Adipocyte (in vitro differentiated cells): ENCODE measurements around the gene OBSL1.
A peak's percentile ranks its signal among the peaks of the same experiment; 100 is the strongest.

Experiments
- DNase-seq: peaks from one replicate; pipeline ENCODE4 v3.0.0-alpha.2; 2015; ENCODE audit warnings: low read depth
- H3K27me3 ChIP-seq: replicated peaks from 2 replicates; pipeline ENCODE4 v1.7.0; 2013; ENCODE audit warnings: mild to moderate bottlenecking, low read length, moderate library complexity; ENCODE audit not compliant: control insufficient read depth, insufficient read depth
- H3K36me3 ChIP-seq: 2 replicates; pipeline ENCODE4 v1.7.0; 2013; ENCODE audit warnings: low read length, mild to moderate bottlenecking, moderate library complexity; ENCODE audit not compliant: control insufficient read depth, insufficient read depth, severe bottlenecking
- H3K4me1 ChIP-seq: 2 replicates; pipeline ENCODE4 v1.7.0; 2013; ENCODE audit warnings: mild to moderate bottlenecking, low read length, moderate library complexity; ENCODE audit not compliant: control insufficient read depth, insufficient read depth
- H3K4me3 ChIP-seq: 2 replicates; pipeline ENCODE4 v1.7.0; 2013; ENCODE audit warnings: mild to moderate bottlenecking, low read length, moderate library complexity
- H3K9ac ChIP-seq: 2 replicates; pipeline ENCODE4 v1.7.0; 2013; ENCODE audit warnings: mild to moderate bottlenecking, low read length, moderate library complexity
- H3K9me3 ChIP-seq: 2 replicates; pipeline ENCODE4 v1.7.0; 2013; ENCODE audit warnings: mild to moderate bottlenecking, low read length, moderate library complexity; ENCODE audit not compliant: control insufficient read depth

The OBSL1 gene

GRCh38 chr2:219554350-219554749 is 17.0 kb downstream of the OBSL1 start:
- Histone ChIP-seq H3K9me3 (no peaks in the 10 kb centered on the region), H3K4me1 (peaks cover 16% of the 10 kb centered on the region), H3K4me3 (no peak overlapping the region), H3K9ac (no peak overlapping the region), H3K27me3 (no peaks in the 10 kb centered on the region), H3K36me3 (no peaks in the 10 kb centered on the region)
- no peak for DNase-seq

DNA sequence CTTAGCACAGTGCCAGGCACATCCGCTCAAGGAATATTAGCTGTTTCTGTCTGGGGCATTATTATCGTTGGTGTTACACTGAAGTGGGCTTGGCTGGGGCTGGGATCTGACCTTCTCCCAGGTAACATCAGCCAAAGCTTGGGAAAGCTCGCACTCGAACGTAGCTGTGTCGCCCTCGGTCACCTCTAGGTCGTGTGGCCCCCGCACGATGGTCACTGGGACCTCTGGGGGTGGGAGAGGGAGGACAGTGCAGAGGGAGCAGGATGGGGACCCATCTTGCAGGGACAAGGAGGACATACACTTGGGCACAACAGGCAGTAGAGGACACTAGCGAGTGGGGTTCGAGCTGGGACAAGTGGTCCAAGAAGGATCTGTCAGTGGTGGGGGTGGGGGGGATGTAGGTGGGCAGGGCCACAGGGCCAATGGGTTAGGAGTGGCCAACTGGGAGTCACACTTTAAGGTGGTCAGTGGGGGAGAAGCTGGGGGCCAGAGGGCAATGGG is 17.8 kb downstream of the OBSL1 start:
- Histone ChIP-seq H3K9ac (peak overlapping the region; percentile 45), H3K4me3 (no peak overlapping the region), H3K9me3 (no peaks in the 10 kb centered on the region), H3K36me3 (no peaks in the 10 kb centered on the region), H3K27me3 (no peaks in the 10 kb centered on the region), H3K4me1 (peaks cover 13% of the 10 kb centered on the region)
- DNase-seq = no peak

DNA sequence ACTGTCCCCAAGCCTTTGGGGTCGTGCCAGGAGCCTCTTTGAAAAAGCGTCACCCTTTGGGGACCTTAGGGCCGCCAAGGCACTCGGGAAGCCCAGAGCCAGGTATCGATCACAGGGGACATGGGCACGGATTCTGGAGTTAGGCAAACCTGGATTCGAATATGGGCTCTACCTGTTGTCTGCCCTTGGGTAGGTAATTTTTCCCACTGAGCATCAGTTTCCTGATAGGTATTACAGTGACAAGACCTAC is 18.2 kb downstream of the OBSL1 start:
- Histone ChIP-seq H3K4me1 (peaks cover 13% of the 10 kb centered on the region), H3K4me3 (peak overlapping the region; percentile 81), H3K9ac (peak overlapping the region; percentile 45), H3K27me3 (no peaks in the 10 kb centered on the region), H3K9me3 (no peaks in the 10 kb centered on the region), H3K36me3 (no peaks in the 10 kb centered on the region)
- no peak for DNase-seq

DNA sequence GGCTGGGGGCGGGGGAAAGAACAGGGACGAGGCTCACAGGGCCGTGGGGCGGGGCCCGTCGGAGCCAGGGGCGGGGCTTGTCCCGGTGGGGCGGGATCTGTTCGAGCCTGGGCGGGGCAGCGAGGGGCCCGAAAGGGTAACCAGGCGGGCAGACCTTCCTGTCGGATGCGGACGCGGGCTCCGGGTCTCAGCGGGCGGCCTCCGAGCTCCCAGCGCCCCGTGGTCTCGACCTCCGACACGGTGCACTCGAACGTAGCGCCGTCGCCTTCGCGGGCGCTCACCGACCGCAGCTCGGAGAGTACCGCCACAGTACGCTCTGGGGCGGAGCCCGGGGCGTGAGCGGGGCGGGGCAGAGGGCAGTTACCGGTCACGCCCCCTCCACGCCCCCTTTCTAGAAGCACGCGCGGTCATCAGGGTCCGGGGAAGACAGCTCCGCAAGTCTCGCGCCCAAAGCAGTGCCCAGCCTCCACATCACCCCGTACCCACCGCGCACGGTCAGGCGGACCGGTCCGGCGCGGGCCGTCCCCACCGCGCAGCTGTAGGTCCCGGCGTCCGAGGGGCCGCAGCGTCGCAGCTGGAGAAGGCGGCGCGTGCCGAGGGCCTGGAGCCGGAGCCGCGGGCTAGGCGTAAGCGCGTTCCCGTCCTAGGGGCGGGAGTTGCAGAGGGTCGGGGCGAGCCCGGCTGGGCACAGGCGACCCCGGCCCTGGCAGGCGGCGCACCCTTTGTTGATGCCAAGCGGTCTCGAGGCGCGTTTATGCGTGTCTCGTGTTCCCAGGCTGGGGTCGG is 18.8 kb downstream of the OBSL1 start:
- peak overlapping the region; percentile 64 for H3K9ac ChIP-seq
- no peaks in the 10 kb centered on the region for H3K27me3 ChIP-seq
- no peaks in the 10 kb centered on the region for H3K36me3 ChIP-seq
- H3K4me3 ChIP-seq = peak overlapping the region; percentile 81
- peaks cover 13% of the 10 kb centered on the region for H3K4me1 ChIP-seq
- DNase-seq = peak; percentile 93
- no peaks in the 10 kb centered on the region for H3K9me3 ChIP-seq

- Histone ChIP-seq H3K9me3 (no peaks in the 10 kb centered on the region), H3K4me1 (peaks cover 13% of the 10 kb centered on the region), H3K4me3 (peak overlapping the region; percentile 81), H3K9ac (peak overlapping the region; percentile 64), H3K36me3 (no peaks in the 10 kb centered on the region), H3K27me3 (no peaks in the 10 kb centered on the region)
- peak; percentile 43 for DNase-seq
These were observed 19.6 kb downstream of the OBSL1 start for GRCh38 chr2:219551441-219552381.

GRCh38 chr2:219549619-219550018 is 21.7 kb downstream of the OBSL1 start:
- Histone ChIP-seq H3K4me3 (no peak overlapping the region), H3K27me3 (no peaks in the 10 kb centered on the region), H3K9ac (no peak overlapping the region), H3K36me3 (no peaks in the 10 kb centered on the region), H3K4me1 (peaks cover 14% of the 10 kb centered on the region), H3K9me3 (no peaks in the 10 kb centered on the region)
- DNase-seq = no peak

- H3K9me3 ChIP-seq = no peaks in the 10 kb centered on the region
- no peak for DNase-seq
- H3K9ac ChIP-seq = no peak overlapping the region
- H3K4me3 ChIP-seq = no peak overlapping the region
- H3K36me3 ChIP-seq = no peaks in the 10 kb centered on the region
- peaks cover 19% of the 10 kb centered on the region for H3K4me1 ChIP-seq
- no peaks in the 10 kb centered on the region for H3K27me3 ChIP-seq
These were observed 22.3 kb downstream of the OBSL1 start for GRCh38 chr2:219548990-219549389.

- Histone ChIP-seq H3K9me3 (no peaks in the 10 kb centered on the region), H3K36me3 (no peaks in the 10 kb centered on the region), H3K9ac (no peak overlapping the region), H3K4me1 (peaks cover 12% of the 10 kb centered on the region), H3K4me3 (no peak overlapping the region), H3K27me3 (no peaks in the 10 kb centered on the region)
- no peak for DNase-seq
These were observed 23.7 kb downstream of the OBSL1 start for GRCh38 chr2:219547621-219548020.

DNA sequence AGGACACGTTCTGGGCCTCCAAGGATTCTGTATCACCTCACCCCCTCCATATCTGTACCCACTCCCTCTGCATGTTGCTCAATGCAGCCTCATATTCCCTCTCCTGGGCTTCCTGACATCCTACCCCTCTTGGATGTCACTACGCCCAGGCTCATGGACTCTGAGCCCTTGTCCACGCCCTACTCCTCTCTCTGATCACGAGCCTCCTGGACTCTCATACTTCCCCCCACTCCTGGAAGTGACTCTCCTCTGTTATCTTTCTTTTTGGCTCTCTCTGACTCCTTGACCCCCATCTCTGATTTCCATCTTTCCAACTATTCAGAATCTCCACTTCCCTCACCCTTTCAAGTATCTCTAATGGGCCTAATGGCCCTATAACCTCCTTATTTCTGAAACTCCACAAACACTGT is 25.4 kb downstream of the OBSL1 start:
- Histone ChIP-seq H3K4me1 (peaks cover 17% of the 10 kb centered on the region), H3K27me3 (no peaks in the 10 kb centered on the region), H3K4me3 (no peak overlapping the region), H3K9me3 (no peaks in the 10 kb centered on the region), H3K9ac (no peak overlapping the region), H3K36me3 (peaks cover 5% of the 10 kb centered on the region)
- no peak for DNase-seq

- H3K4me3 ChIP-seq = no peak overlapping the region
These were observed 25.9 kb downstream of the OBSL1 start for GRCh38 chr2:219545295-219545942.

GRCh38 chr2:219544567-219544966 is 26.8 kb downstream of the OBSL1 start:
- Histone ChIP-seq H3K9me3 (no peaks in the 10 kb centered on the region), H3K27me3 (no peaks in the 10 kb centered on the region), H3K36me3 (peaks cover 18% of the 10 kb centered on the region), H3K9ac (peak overlapping the region; percentile 90), H3K4me3 (peak overlapping the region; percentile 89), H3K4me1 (peaks cover 17% of the 10 kb centered on the region)
- DNase-seq = no peak

More at GRCh38 chr2:219545295-219545942, 25.9 kb downstream of the OBSL1 start:
- no peak overlapping the region for H3K9ac ChIP-seq
- no peak for DNase-seq
- H3K9me3 ChIP-seq = no peaks in the 10 kb centered on the region
- H3K27me3 ChIP-seq = no peaks in the 10 kb centered on the region
- H3K36me3 ChIP-seq = peaks cover 10% of the 10 kb centered on the region
- peaks cover 17% of the 10 kb centered on the region for H3K4me1 ChIP-seq
